GM10266 (cell line): ENCODE measurements around the gene DAP.
A peak's percentile ranks its signal among the peaks of the same experiment; 100 is the strongest.

Source experiments
- DNase-seq: peaks from one replicate; pipeline ENCODE4 v3.0.0; 2012; ENCODE audit errors: extremely low spot score
- TF ChIP-seq, protein P1 (sequence below): IDR thresholded peaks from 2 replicates; pipeline ENCODE4 v1.5.1; 2012; ENCODE audit warnings: mild to moderate bottlenecking, low read depth; ENCODE audit not compliant: control insufficient read depth, insufficient read depth; ENCODE audit errors: missing control alignments

The DAP gene

DNA sequence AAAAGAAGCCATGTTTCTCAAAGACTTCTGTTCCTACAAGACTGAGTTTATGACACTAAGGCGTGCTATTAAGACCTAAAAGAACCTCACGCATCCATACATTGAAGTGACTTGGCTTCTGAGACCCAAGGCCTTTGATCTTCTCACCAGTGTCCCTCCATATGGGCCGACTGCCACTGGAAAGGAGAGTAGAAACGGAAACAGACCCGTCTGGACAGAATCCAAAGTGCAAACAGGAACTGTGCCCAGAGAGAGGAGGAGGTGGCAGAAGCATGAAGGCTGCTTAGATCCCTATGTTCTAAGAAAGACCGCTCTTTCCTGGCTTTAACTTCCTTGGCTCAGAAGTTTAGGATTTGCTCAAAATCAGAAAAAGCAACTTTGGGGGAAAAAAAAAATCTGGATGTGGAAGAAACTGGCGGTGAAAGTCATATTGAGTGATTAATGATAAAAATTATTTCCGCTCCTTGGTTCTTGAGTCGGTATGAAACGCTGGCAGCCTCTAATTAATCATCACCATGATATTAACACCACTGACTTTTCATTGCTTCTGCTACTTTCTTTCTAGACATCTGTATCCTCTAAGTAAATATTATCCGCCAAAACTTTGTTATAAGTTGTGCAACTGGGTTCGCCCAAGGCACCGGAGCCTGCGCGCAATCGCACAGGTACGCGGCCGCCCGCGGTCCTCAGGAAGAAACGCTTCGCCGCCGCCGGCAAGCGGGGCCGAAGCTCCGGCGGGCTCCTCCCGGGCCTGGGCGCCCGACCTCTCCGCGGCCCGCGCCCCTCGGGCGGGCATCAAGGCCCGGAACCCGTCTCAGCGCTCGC, 726 bp downstream of the DAP start:
- peak; percentile 56 for DNase-seq
- TF ChIP-seq, protein P1, sequence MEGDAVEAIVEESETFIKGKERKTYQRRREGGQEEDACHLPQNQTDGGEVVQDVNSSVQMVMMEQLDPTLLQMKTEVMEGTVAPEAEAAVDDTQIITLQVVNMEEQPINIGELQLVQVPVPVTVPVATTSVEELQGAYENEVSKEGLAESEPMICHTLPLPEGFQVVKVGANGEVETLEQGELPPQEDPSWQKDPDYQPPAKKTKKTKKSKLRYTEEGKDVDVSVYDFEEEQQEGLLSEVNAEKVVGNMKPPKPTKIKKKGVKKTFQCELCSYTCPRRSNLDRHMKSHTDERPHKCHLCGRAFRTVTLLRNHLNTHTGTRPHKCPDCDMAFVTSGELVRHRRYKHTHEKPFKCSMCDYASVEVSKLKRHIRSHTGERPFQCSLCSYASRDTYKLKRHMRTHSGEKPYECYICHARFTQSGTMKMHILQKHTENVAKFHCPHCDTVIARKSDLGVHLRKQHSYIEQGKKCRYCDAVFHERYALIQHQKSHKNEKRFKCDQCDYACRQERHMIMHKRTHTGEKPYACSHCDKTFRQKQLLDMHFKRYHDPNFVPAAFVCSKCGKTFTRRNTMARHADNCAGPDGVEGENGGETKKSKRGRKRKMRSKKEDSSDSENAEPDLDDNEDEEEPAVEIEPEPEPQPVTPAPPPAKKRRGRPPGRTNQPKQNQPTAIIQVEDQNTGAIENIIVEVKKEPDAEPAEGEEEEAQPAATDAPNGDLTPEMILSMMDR: no peak

DNA sequence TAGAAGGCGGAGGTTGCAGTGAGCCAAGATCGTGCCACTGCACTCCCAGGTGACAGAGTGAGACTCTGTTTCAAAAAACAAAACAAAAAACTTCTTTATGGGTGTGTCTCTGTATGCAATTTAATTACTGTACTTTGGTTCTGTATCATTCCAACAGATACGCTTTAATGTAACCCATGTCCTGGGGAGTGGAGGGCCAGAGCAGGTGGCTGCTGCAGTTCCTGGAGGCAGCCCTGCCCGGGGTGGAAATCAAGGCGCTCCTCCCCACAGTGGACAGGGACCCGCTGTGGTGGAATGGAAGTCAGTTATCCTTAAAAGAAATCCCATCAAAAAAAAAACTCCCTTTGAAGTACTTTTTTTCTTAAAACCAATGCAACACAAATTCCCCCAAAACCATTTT, 1.9 kb downstream of the DAP start:
- no peak for DNase-seq
- TF ChIP-seq, protein P1: no peak

DNA sequence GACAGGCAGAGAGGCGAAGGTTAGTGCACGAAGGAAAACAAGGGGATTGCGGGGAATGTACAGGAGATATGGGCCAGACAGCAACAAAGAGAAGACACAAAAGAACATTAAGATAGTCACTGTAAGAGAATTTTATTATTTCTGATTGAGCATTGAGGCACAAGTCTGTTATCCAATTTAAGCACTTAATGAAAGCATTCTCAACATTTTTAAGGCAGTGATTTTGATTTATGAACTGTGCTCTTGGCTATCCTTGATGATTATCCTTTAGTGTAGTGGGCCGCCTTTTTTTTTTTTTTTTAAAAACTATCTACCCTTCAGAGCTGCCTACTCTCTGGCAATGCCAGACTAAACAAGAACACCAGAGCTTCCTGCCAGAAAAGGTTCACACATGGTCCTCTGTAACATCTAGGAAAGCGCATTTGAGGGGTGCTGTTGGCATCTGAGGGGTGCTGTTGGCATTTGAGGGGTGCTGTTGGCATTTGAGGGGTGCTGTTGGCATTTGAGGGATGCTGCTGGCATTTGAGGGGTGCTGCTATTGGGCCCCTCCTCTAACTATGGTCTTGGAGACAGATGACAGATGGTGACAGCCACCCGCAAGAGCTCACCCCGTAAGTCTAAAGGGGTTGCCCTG, 3.0 kb downstream of the DAP start:
- no peak for DNase-seq
- TF ChIP-seq, protein P1: no peak

DNA sequence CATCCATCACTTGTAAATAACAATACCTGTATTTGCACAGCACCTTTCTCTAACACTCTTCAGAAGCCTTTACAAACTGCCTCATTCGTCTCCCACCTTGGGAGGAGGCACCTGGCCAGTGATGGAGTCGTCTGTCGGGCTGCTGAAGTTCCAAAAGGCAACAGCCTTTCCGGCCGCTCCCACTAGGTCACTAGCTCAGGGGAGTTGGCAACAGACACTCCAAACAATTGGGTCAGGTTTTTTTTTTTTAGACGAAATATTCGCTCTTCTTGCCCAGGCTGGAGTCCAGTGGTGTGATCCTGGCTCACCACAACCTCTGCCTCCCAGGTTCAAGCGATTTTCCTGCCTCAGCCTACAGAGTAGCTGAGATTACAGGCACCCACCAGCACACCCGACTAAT, 4.0 kb downstream of the DAP start:
- TF ChIP-seq, protein P1: no peak
- DNase-seq: no peak

DNA sequence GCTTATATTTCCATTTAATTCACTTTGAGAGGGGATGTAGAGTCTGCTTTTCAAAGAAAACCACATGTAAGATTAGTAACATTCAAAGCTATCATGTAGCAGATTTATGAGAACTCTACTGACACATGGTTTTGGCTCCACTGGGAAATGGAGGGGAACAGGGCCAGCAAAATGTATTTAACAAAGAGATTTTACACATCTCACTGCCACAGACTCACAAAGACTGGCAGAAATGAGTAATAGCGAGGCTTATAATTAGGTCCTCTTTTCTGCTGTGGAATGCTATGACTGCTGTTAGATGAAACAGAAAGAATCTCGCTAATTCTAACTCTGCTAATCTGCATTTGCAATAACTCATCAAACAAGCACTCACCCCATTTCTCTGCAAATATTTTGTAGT, 4.5 kb downstream of the DAP start:
- peak; percentile 33 for DNase-seq
- TF ChIP-seq, protein P1: no peak

DNA sequence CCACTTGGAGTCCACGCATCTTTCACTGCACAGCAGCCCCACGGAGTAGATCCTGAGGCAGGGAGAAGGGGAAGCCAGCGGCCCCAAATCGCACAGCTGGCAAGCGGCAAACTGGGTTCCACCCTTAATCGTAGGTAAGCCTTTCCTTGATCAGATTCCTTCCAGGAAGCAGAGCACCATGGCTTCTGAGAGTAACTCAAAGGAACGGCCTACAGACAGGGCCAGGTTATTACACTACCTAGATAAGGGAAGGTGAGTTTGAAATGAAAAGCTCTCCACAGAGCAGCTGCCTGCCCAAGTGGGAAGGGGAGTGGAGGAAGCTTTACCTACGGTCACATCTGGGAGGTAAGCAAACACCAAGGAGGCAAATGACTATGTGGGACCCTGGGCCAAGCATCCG, 7.9 kb downstream of the DAP start:
- TF ChIP-seq, protein P1: no peak

DNA sequence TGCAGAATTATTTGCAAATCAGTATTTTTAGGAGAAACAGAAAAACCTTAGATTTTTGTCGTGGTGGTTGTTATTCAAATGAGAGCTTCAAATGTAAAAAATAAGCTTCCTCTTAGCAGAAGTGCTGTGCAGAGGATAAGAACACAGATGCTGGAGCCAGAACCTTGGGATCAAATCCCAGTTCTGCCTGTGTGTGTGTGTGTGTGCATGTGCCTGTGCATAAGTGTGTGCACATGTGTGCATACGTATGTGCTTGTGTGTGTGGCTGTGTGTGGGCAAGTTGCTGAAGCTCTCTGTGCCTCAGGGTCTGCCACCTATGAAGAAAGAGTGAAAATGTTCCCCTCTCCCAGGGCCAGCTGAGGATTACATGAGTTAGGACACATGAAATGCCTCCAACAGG, 8.6 kb downstream of the DAP start:
- no peak for DNase-seq
- TF ChIP-seq, protein P1: no peak

More for the DNA sequence above, 7.9 kb downstream of the DAP start:
- no peak for DNase-seq
